Measurements from ENCODE around the gene PLCE1.

Gene PLCE1

GRCh38 chr10:93995182-93995581, 1.5 kb downstream of the PLCE1 start:
- no peak for DNase-seq

- DNase-seq: no peak
Observed at GRCh38 chr10:93995598-93996271, 2.0 kb downstream of the PLCE1 start.

- no peak for DNase-seq
Observed at GRCh38 chr10:93996551-93996950, 2.8 kb downstream of the PLCE1 start.

- no peak for DNase-seq
Observed at GRCh38 chr10:93997546-93997945, 3.8 kb downstream of the PLCE1 start.

- peak in 2 of 14 donors; percentile 10 to 33 for DNase-seq
Observed at GRCh38 chr10:93999401-93999851, 5.7 kb downstream of the PLCE1 start.

GRCh38 chr10:94000638-94001415, 7.1 kb downstream of the PLCE1 start:
- DNase-seq: no peak

GRCh38 chr10:94001416-94001810, 7.7 kb downstream of the PLCE1 start:
- no peak for DNase-seq

GRCh38 chr10:94002156-94002555, 8.4 kb downstream of the PLCE1 start:
- DNase-seq: no peak

- DNase-seq: no peak
Observed at GRCh38 chr10:94003488-94003887, 9.8 kb downstream of the PLCE1 start.

GRCh38 chr10:94005050-94005449, 11.3 kb downstream of the PLCE1 start:
- no peak for DNase-seq

GRCh38 chr10:94006591-94007550, 13.1 kb downstream of the PLCE1 start:
- DNase-seq: no peak

- no peak for DNase-seq
Observed at GRCh38 chr10:94008526-94008925, 14.8 kb downstream of the PLCE1 start.

- no peak for DNase-seq
Observed at GRCh38 chr10:94010116-94010515, 16.4 kb downstream of the PLCE1 start.

- no peak for DNase-seq
Observed at GRCh38 chr10:94010886-94011285, 17.2 kb downstream of the PLCE1 start.

- no peak for DNase-seq
Observed at GRCh38 chr10:94011296-94011695, 17.6 kb downstream of the PLCE1 start.

GRCh38 chr10:94012834-94013233, 19.1 kb downstream of the PLCE1 start:
- DNase-seq: no peak

GRCh38 chr10:94013331-94013760, 19.6 kb downstream of the PLCE1 start:
- no peak for DNase-seq

- DNase-seq: no peak
Observed at GRCh38 chr10:94014304-94014703, 20.6 kb downstream of the PLCE1 start.

GRCh38 chr10:94016727-94017714, 23.3 kb downstream of the PLCE1 start:
- DNase-seq: no peak

- DNase-seq: no peak
Observed at GRCh38 chr10:94018107-94018506, 24.4 kb downstream of the PLCE1 start.

- DNase-seq: no peak
Observed at GRCh38 chr10:94023906-94024305, 30.2 kb downstream of the PLCE1 start.

- no peak for DNase-seq
Observed at GRCh38 chr10:94024407-94024806, 30.7 kb downstream of the PLCE1 start.

All from C1 segment of cervical spinal cord (tissue), 14 donors.